Nucleus accumbens (tissue), 56 donors: ENCODE data around the gene TNFSF12.

Experiments used
- DNase-seq, 56 donors: peaks; one replicate each; lab custom pipeline; 2025; lab: John Stamatoyannopoulos, UW

The TNFSF12 gene

GRCh38 chr17:7541074-7541621 is 7.7 kb upstream of the TNFSF12 start:
- no peak for DNase-seq

- DNase-seq: peak in 9 of 56 donors; percentile 0 to 38 (median 16)
These were observed 3.9 kb upstream of the TNFSF12 start for GRCh38 chr17:7544911-7545310.

- peak in 37 of 56 donors; percentile 24 to 84 (median 58) for DNase-seq
These were observed 670 bp downstream of the TNFSF12 start for GRCh38 chr17:7549401-7550055.

GRCh38 chr17:7550344-7550743 is 1.5 kb downstream of the TNFSF12 start:
- DNase-seq: no peak

GRCh38 chr17:7551396-7551795 is 2.5 kb downstream of the TNFSF12 start:
- DNase-seq: no peak

- DNase-seq: no peak
These were observed 3.8 kb downstream of the TNFSF12 start for GRCh38 chr17:7552621-7553051.

- no peak for DNase-seq
These were observed 4.5 kb downstream of the TNFSF12 start for GRCh38 chr17:7553356-7553755.

- no peak for DNase-seq
These were observed 6.6 kb downstream of the TNFSF12 start for GRCh38 chr17:7555320-7555948.

GRCh38 chr17:7556627-7557026 is 7.8 kb downstream of the TNFSF12 start:
- no peak for DNase-seq

GRCh38 chr17:7557147-7557764 is 8.4 kb downstream of the TNFSF12 start:
- no peak for DNase-seq

GRCh38 chr17:7557775-7558543 is 9.1 kb downstream of the TNFSF12 start:
- peak in 49 of 56 donors; percentile 38 to 85 (median 65) for DNase-seq

- peak in 20 of 56 donors; percentile 37 to 78 (median 60) for DNase-seq
These were observed 9.9 kb downstream of the TNFSF12 start, which contains the start of gene TNFSF13 for GRCh38 chr17:7558544-7559319. Gene TNFSF13, plus strand, starts transcription at chr17:7558750. Its CDS starts 290 bp downstream, at chr17:7559040.

- DNase-seq: peak in 9 of 56 donors; percentile 22 to 49 (median 30)
These were observed 10.7 kb downstream of the TNFSF12 start for GRCh38 chr17:7559320-7560171.

GRCh38 chr17:7560172-7561027 is 11.5 kb downstream of the TNFSF12 start:
- peak in 8 of 56 donors; percentile 6 to 53 (median 29) for DNase-seq

- peak in 50 of 56 donors; percentile 53 to 91 (median 74) for DNase-seq
These were observed 12.2 kb downstream of the TNFSF12 start for GRCh38 chr17:7561028-7561575.

GRCh38 chr17:7561589-7562207 is 12.8 kb downstream of the TNFSF12 start, which contains the start of gene SENP3:
Gene SENP3, plus strand, starts transcription at chr17:7561919. Its CDS starts 1,158 bp downstream, at chr17:7563077.
- peak in 54 of 56 donors; percentile 43 to 91 (median 82) for DNase-seq

GRCh38 chr17:7562208-7562605 is 13.3 kb downstream of the TNFSF12 start:
- peak in 1 of 56 donors; percentile 61 for DNase-seq
